ENCODE data around the gene SLC7A1.

DNA sequence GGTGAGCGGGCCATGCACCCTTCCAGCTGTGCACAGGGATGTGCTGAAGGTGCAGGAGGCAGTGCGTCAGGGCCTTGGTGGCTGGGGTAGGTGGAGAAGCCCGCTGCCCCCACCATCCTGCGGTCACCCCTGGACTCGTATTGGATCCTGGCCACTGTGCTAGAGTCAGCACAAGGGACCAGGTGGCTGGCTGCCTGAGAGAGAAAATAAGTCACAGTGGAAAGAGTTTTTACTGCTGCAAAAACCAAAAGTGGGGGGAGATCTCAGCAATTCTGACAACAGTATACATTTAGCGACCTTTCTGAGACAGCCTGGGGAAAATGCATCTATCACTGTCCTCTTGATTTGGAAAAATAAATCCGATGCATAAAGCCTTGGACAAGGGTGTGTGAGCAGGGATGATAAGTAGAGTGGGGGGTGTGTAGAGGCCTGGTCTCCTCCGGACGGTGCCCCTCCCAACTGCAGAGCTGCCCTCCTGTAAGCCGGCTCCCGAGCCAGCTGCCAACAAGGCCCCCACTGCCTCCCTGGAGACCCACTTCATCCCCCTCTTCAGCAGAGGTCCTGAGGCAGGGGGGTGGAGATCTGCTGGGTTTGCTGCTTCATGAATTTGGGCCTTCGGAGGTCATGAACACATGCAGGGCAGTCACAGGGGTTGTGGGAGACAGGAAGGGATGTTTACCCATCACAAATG is 84.2 kb downstream of the SLC7A1 start:
- TF ChIP-seq, protein P1, sequence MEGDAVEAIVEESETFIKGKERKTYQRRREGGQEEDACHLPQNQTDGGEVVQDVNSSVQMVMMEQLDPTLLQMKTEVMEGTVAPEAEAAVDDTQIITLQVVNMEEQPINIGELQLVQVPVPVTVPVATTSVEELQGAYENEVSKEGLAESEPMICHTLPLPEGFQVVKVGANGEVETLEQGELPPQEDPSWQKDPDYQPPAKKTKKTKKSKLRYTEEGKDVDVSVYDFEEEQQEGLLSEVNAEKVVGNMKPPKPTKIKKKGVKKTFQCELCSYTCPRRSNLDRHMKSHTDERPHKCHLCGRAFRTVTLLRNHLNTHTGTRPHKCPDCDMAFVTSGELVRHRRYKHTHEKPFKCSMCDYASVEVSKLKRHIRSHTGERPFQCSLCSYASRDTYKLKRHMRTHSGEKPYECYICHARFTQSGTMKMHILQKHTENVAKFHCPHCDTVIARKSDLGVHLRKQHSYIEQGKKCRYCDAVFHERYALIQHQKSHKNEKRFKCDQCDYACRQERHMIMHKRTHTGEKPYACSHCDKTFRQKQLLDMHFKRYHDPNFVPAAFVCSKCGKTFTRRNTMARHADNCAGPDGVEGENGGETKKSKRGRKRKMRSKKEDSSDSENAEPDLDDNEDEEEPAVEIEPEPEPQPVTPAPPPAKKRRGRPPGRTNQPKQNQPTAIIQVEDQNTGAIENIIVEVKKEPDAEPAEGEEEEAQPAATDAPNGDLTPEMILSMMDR (IDR thresholded peaks at IDR 0.05; ENCODE audit: extremely low read depth in 1 of 2, insufficient read depth in 1 of 2, low read depth in 1 of 2, low read length in 2 of 2), result no peak
- TF ChIP-seq POLR2AphosphoS5 (IDR thresholded peaks at IDR 0.05; ENCODE audit: insufficient read depth, low read depth, low read length) (no peak), POLR2A (IDR thresholded peaks at IDR 0.05; ENCODE audit: low read depth, low read length) (no peak), FOS (IDR thresholded peaks at IDR 0.05; ENCODE audit: borderline replicate concordance, insufficient read depth, low read length) (no peak), EZH2 (IDR thresholded peaks at IDR 0.05; ENCODE audit: borderline replicate concordance, low read depth, low read length, severe bottlenecking) (no peak), GATA2 (IDR thresholded peaks at IDR 0.05; ENCODE audit: insufficient read depth, insufficient read length, low read depth, low read length) (no peak)
- TF ChIP-seq, protein P2, sequence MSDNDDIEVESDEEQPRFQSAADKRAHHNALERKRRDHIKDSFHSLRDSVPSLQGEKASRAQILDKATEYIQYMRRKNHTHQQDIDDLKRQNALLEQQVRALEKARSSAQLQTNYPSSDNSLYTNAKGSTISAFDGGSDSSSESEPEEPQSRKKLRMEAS (IDR thresholded peaks at IDR 0.05; ENCODE audit: insufficient read depth, insufficient read length), result no peak

Data from endothelial cell of umbilical vein (primary cell).